Vagina (tissue), 2 donors: ENCODE measurements around the gene STX16. TPM values are rescaled to one million over a fixed set of nuclear protein-coding genes. Genes with fewer than 3 reads are reported as not detected.

ENCODE experiments used
- DNase-seq, 2 donors: peaks; one replicate each; pipeline ENCODE4 v3.0.0-alpha.2; 2017; ENCODE audit errors: extremely low spot score in 2 of 2
- H3K27ac ChIP-seq: fragments of 200-600 bp; sonication (generic); one replicate; pipeline ENCODE4 v1.5.1; 2019
- H3K27me3 ChIP-seq: fragments of 200-600 bp; sonication (generic); one replicate; pipeline ENCODE4 v1.5.1; 2019
- H3K36me3 ChIP-seq, 2 donors: fragments of 200-600 bp; sonication (generic); one replicate each; pipeline ENCODE4 v1.5.1; 2017 to 2019
- H3K4me1 ChIP-seq: fragments of 200-600 bp; sonication (generic); one replicate; pipeline ENCODE4 v1.5.1; 2019
- H3K4me3 ChIP-seq, 2 donors: fragments of 200-600 bp; sonication (generic); 1 replicate in 1 of 2; 2 replicates in 1 of 2; pipeline ENCODE4 v1.5.1; 2016 to 2019
- H3K9me3 ChIP-seq: fragments of 200-600 bp; sonication (generic); one replicate; pipeline ENCODE4 v1.5.1; 2019
- CTCF ChIP-seq, 3 experiments: fragments of 450-650 bp in 2 of 3; fragments of 200-600 bp in 1 of 3; sonication (generic) in 1 of 3; IDR thresholded peaks; one replicate each; pipeline ENCODE4 v1.5.1; 2017 to 2019; ENCODE audit warnings: antibody characterized with exemption in 3 of 3, mild to moderate bottlenecking in 2 of 3, moderate library complexity in 2 of 3
- POLR2A ChIP-seq, 2 donors: fragments of 450-650 bp; IDR thresholded peaks; one replicate each; pipeline ENCODE4 v1.6.1; 2017; ENCODE audit warnings: antibody characterized with exemption in 2 of 2, mild to moderate bottlenecking in 2 of 2, moderate library complexity in 2 of 2
- POLR2AphosphoS5 ChIP-seq, 2 donors: sonication (generic); formaldehyde crosslinking; IDR thresholded peaks; one replicate each; pipeline ENCODE4 v1.9.0; 2017; ENCODE audit warnings: antibody characterized with exemption in 2 of 2, mild to moderate bottlenecking in 2 of 2, low read depth in 1 of 2; ENCODE audit not compliant: insufficient read depth in 1 of 2
- intact Hi-C: fragments of 100-400 bp; cut with DNase I; formaldehyde crosslinking; loops from one replicate; pipeline ENCODE4 v1.15.1; 2023
- total RNA-seq: library from RNA; depleted of rRNA; stranded (reverse); fragments of >200 nt; gene quantifications from one replicate; pipeline ENCODE4 v1.2.3, GENCODE V29; 2016

STX16 gene
- total RNA-seq, 1 donor from 2014 or later, result 49.4 TPM

GRCh38 chr20:58605292-58606065, 45.6 kb upstream of the STX16 start:
- Histone ChIP-seq H3K4me1 (no peaks in the 10 kb centered on the region), H3K27ac (no peak overlapping the region), H3K4me3 (no peak overlapping the region), H3K9me3 (no peaks in the 10 kb centered on the region), H3K27me3 (no peaks in the 10 kb centered on the region), H3K36me3 (no peaks in the 10 kb centered on the region)
- TF ChIP-seq POLR2A (IDR thresholded peaks at IDR 0.05), result no peak
- TF ChIP-seq POLR2AphosphoS5 (IDR thresholded peaks at IDR 0.05; ENCODE audit: insufficient read depth in 1 of 2, low read depth in 1 of 2), result no peak
- TF ChIP-seq CTCF (IDR thresholded peaks at IDR 0.05), result no peak
- DNase-seq, result no peak
- intact Hi-C loops, result no loop called here

GRCh38 chr20:58606184-58606583, 44.9 kb upstream of the STX16 start:
- peaks cover under 1% of the 10 kb centered on the region for H3K4me1 ChIP-seq
- no peaks in the 10 kb centered on the region for H3K9me3 ChIP-seq
- no peaks in the 10 kb centered on the region for H3K27me3 ChIP-seq
- no peak overlapping the region for H3K27ac ChIP-seq
- TF ChIP-seq POLR2AphosphoS5 (IDR thresholded peaks at IDR 0.05; ENCODE audit: insufficient read depth in 1 of 2, low read depth in 1 of 2) (no peak), POLR2A (IDR thresholded peaks at IDR 0.05) (no peak), CTCF (IDR thresholded peaks at IDR 0.05) (no peak)
- no peak for DNase-seq
- no peaks in the 10 kb centered on the region for H3K36me3 ChIP-seq
- intact Hi-C loops, result no loop called here
- H3K4me3 ChIP-seq, result no peak overlapping the region

GRCh38 chr20:58608096-58608840, 42.8 kb upstream of the STX16 start:
- intact Hi-C loops, result no loop called here
- no peaks in the 10 kb centered on the region for H3K9me3 ChIP-seq
- H3K4me1 ChIP-seq, result peaks cover 12% of the 10 kb centered on the region
- no peak for DNase-seq
- no peak overlapping the region for H3K27ac ChIP-seq
- H3K27me3 ChIP-seq, result no peaks in the 10 kb centered on the region
- TF ChIP-seq POLR2AphosphoS5 (IDR thresholded peaks at IDR 0.05; ENCODE audit: insufficient read depth in 1 of 2, low read depth in 1 of 2) (no peak), CTCF (IDR thresholded peaks at IDR 0.05) (no peak), POLR2A (IDR thresholded peaks at IDR 0.05) (no peak)
- H3K4me3 ChIP-seq, result no peak overlapping the region
- H3K36me3 ChIP-seq, result no peaks in the 10 kb centered on the region

GRCh38 chr20:58609026-58609425, 42.1 kb upstream of the STX16 start:
- H3K9me3 ChIP-seq, result no peaks in the 10 kb centered on the region
- no peak for TF ChIP-seq POLR2AphosphoS5 (IDR thresholded peaks at IDR 0.05; ENCODE audit: insufficient read depth in 1 of 2, low read depth in 1 of 2)
- TF ChIP-seq POLR2A (IDR thresholded peaks at IDR 0.05), result no peak
- no peak for TF ChIP-seq CTCF (IDR thresholded peaks at IDR 0.05)
- H3K27me3 ChIP-seq, result no peaks in the 10 kb centered on the region
- peaks cover 12% of the 10 kb centered on the region for H3K4me1 ChIP-seq
- H3K4me3 ChIP-seq, result no peak overlapping the region
- no peak overlapping the region for H3K27ac ChIP-seq
- no peaks in the 10 kb centered on the region for H3K36me3 ChIP-seq
- no peak for DNase-seq
- intact Hi-C loops, result no loop called here
